22Rv1 (cell line): ENCODE data around the gene FUT8.

Source experiments
- H3K27ac ChIP-seq: fragments of 450-650 bp; 2 replicates; pipeline ENCODE4 v1.5.1; 2017
- CTCF ChIP-seq: fragments of 450-650 bp; IDR thresholded peaks from 2 replicates; pipeline ENCODE4 v1.5.1; 2017; ENCODE audit warnings: mild to moderate bottlenecking
- ZFX ChIP-seq: fragments of 450-650 bp; IDR thresholded peaks from 2 replicates; pipeline ENCODE4 v1.6.1; 2017; ENCODE audit warnings: antibody characterized with exemption, borderline replicate concordance

The FUT8 gene

GRCh38 chr14:65536781-65537423 is 124.4 kb downstream of the FUT8 start:
- TF ChIP-seq ZFX (no peak), CTCF (no peak)
- no peak overlapping the region for H3K27ac ChIP-seq

- no peak overlapping the region for H3K27ac ChIP-seq
- TF ChIP-seq CTCF (no peak), ZFX (no peak)
Observed at GRCh38 chr14:65548878-65549277, 136.3 kb downstream of the FUT8 start.

- no peak overlapping the region for H3K27ac ChIP-seq
- TF ChIP-seq CTCF (no peak), ZFX (no peak)
Observed at GRCh38 chr14:65549429-65549828, 136.9 kb downstream of the FUT8 start.

- no peak overlapping the region for H3K27ac ChIP-seq
- TF ChIP-seq ZFX = no peak
- no peak for TF ChIP-seq CTCF
Observed at GRCh38 chr14:65550779-65551643, 138.5 kb downstream of the FUT8 start.

GRCh38 chr14:65552724-65553123 is 140.2 kb downstream of the FUT8 start:
- no peak overlapping the region for H3K27ac ChIP-seq
- TF ChIP-seq ZFX (no peak), CTCF (no peak)

- no peak overlapping the region for H3K27ac ChIP-seq
- TF ChIP-seq ZFX = no peak
- TF ChIP-seq CTCF = no peak
Observed at GRCh38 chr14:65554837-65555236, 142.3 kb downstream of the FUT8 start.

- TF ChIP-seq CTCF (no peak), ZFX (no peak)
- no peak overlapping the region for H3K27ac ChIP-seq
Observed at GRCh38 chr14:65555358-65555757, 142.8 kb downstream of the FUT8 start.
